Parathyroid adenoma (tissue), 2 donors: ENCODE results near the gene ATF6B.
A peak's percentile ranks its signal among the peaks of the same experiment; 100 is the strongest.

Source experiments
- H2AFZ ChIP-seq: fragments of 300-600 bp; sonication (generic); one replicate; pipeline ENCODE4 v1.7.0; 2017; ENCODE audit warnings: antibody characterized with exemption, mild to moderate bottlenecking
- H3K27ac ChIP-seq: fragments of 300-600 bp; sonication (generic); one replicate; pipeline ENCODE4 v1.7.0; 2017
- H3K27me3 ChIP-seq: fragments of 300-600 bp; sonication (generic); one replicate; pipeline ENCODE4 v1.7.0; 2017; ENCODE audit warnings: low read length; ENCODE audit not compliant: control insufficient read depth, insufficient read depth
- H3K36me3 ChIP-seq: fragments of 300-600 bp; sonication (generic); one replicate; pipeline ENCODE4 v1.7.0; 2017; ENCODE audit warnings: low read length; ENCODE audit not compliant: control insufficient read depth, insufficient read depth
- H3K4me1 ChIP-seq: fragments of 300-600 bp; sonication (generic); one replicate; pipeline ENCODE4 v1.7.0; 2017; ENCODE audit warnings: control low read depth
- H3K4me2 ChIP-seq: fragments of 300-600 bp; sonication (generic); one replicate; pipeline ENCODE4 v1.7.0; 2017; ENCODE audit warnings: low read length
- H3K4me3 ChIP-seq: fragments of 300-600 bp; sonication (generic); one replicate; pipeline ENCODE4 v1.7.0; 2017; ENCODE audit warnings: low read depth, low read length
- H3K79me2 ChIP-seq: fragments of 300-600 bp; sonication (generic); one replicate; pipeline ENCODE4 v1.7.0; 2017; ENCODE audit warnings: control low read depth
- H3K9ac ChIP-seq: fragments of 300-600 bp; sonication (generic); one replicate; pipeline ENCODE4 v1.7.0; 2017; ENCODE audit warnings: mild to moderate bottlenecking
- H3K9me3 ChIP-seq: fragments of 300-600 bp; sonication (generic); one replicate; pipeline ENCODE4 v1.7.0; 2017; ENCODE audit warnings: low read length; ENCODE audit not compliant: control insufficient read depth
- TF ChIP-seq, protein P1 (sequence below): fragments of 300-600 bp; sonication (generic); IDR thresholded peaks from one replicate; pipeline ENCODE4 v1.7.0; 2017; ENCODE audit warnings: antibody characterized with exemption, mild to moderate bottlenecking
- donor health status: primary hyperparathyroidism.

The ATF6B gene

GRCh38 chr6:32096087-32096393 is 32.0 kb downstream of the ATF6B start:
- H3K9me3 ChIP-seq: no peaks in the 10 kb centered on the region
- H3K4me1 ChIP-seq: peaks cover 6% of the 10 kb centered on the region

DNA sequence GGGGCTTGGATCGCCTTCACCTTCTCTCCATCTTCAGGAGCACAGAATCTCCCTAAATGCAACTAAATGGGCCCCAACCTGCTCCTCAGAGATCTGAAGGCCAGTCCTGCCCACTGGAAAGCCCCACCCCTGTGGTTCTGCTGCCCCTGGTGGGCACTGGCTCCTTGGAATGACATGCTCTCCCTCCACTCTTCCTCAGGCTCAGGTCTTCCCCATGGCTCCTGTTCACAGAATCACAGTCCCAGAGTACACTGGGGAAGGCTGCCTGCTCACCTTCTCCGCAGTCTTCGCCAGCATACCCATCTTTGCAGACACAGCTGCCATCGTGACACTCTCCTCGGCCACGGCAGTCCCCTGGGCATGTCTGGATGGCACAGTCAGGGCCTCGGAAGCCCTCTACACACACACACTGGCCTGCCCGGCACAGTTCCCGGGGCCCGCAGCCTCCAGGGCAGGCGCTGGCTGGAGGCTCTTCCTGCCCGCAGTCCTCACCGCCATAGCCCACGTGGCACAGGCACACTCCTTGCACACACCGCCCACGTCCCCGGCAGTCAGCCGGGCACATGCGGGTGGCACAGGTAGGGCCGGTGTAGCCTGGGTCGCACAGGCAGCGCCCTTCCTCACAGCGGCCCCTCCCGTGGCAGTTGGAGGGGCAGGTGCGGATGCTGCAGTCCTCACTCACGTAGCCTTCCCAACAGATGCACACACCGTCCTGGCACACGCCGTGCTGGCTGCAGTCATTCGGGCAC is 32.5 kb downstream of the ATF6B start:
- Histone ChIP-seq H3K9me3 (no peaks in the 10 kb centered on the region), H3K27me3 (peaks cover 2% of the 10 kb centered on the region), H3K79me2 (no peaks in the 10 kb centered on the region), H3K27ac (no peak overlapping the region), H3K36me3 (no peaks in the 10 kb centered on the region), H3K4me1 (peaks cover 6% of the 10 kb centered on the region), H3K9ac (no peak overlapping the region), H3K4me3 (no peak overlapping the region), H3K4me2 (peak overlapping the region; percentile 33), H2AFZ (peak overlapping the region; percentile 36)
- TF ChIP-seq, protein P1, sequence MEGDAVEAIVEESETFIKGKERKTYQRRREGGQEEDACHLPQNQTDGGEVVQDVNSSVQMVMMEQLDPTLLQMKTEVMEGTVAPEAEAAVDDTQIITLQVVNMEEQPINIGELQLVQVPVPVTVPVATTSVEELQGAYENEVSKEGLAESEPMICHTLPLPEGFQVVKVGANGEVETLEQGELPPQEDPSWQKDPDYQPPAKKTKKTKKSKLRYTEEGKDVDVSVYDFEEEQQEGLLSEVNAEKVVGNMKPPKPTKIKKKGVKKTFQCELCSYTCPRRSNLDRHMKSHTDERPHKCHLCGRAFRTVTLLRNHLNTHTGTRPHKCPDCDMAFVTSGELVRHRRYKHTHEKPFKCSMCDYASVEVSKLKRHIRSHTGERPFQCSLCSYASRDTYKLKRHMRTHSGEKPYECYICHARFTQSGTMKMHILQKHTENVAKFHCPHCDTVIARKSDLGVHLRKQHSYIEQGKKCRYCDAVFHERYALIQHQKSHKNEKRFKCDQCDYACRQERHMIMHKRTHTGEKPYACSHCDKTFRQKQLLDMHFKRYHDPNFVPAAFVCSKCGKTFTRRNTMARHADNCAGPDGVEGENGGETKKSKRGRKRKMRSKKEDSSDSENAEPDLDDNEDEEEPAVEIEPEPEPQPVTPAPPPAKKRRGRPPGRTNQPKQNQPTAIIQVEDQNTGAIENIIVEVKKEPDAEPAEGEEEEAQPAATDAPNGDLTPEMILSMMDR: peak; percentile 12

More at GRCh38 chr6:32096087-32096393, 32.0 kb downstream of the ATF6B start:
- Histone ChIP-seq H3K9ac (no peak overlapping the region), H3K27me3 (peaks cover 2% of the 10 kb centered on the region), H3K79me2 (no peaks in the 10 kb centered on the region), H3K36me3 (no peaks in the 10 kb centered on the region), H3K27ac (no peak overlapping the region), H2AFZ (peak overlapping the region; percentile 36), H3K4me3 (no peak overlapping the region), H3K4me2 (peak overlapping the region; percentile 33)
- TF ChIP-seq, protein P1: no peak

DNA sequence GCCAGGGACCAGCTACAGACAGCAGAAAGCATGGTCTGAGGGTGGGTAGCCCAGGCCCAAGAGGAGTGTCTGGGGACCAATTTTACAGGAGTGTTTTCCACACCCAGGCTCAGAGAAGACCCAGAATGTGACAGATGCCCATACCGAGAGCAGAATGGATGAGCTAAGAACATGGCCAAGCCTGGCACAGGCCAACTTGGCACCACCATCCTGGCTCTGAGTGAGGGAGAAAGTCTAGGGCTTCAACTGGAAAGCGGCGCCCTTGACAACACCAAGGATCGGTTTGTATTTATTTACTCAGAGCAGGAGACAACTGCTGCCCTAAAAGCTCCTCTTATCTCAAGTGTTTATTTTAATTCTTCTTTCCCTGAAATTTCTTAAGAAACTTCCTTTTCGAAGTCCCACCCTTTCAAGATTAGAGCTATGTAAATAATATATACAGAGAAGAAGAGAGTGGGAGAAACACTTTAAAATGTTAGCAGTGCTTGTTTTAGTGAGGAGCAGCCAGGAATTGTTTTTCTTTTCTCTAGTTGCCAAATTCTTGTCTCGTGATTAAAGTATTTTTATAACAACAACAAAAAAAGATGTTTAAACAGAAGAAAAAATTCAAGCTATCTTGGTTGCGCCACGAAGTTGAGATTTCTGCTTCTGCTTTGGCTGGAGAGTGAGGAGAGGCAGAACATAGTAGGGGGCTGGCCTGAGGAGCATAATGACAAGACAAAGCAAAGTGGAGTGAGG is 35.1 kb downstream of the ATF6B start:
- TF ChIP-seq, protein P1: no peak
- no peaks in the 10 kb centered on the region for H3K79me2 ChIP-seq
- H3K36me3 ChIP-seq: no peaks in the 10 kb centered on the region
- peaks cover 2% of the 10 kb centered on the region for H3K27me3 ChIP-seq
- H3K4me2 ChIP-seq: no peak overlapping the region
- no peak overlapping the region for H3K9ac ChIP-seq
- H3K9me3 ChIP-seq: no peaks in the 10 kb centered on the region
- H2AFZ ChIP-seq: no peak overlapping the region
- no peak overlapping the region for H3K4me3 ChIP-seq
- H3K27ac ChIP-seq: no peak overlapping the region
- peaks cover 6% of the 10 kb centered on the region for H3K4me1 ChIP-seq

GRCh38 chr6:32089082-32089828 is 38.8 kb downstream of the ATF6B start:
- no peaks in the 10 kb centered on the region for H3K9me3 ChIP-seq
- no peak overlapping the region for H3K4me3 ChIP-seq
- no peak overlapping the region for H3K9ac ChIP-seq
- no peak overlapping the region for H2AFZ ChIP-seq
- no peaks in the 10 kb centered on the region for H3K4me1 ChIP-seq
- no peaks in the 10 kb centered on the region for H3K36me3 ChIP-seq
- H3K79me2 ChIP-seq: no peaks in the 10 kb centered on the region
- TF ChIP-seq, protein P1: no peak
- H3K27me3 ChIP-seq: no peaks in the 10 kb centered on the region
- H3K4me2 ChIP-seq: no peak overlapping the region
- H3K27ac ChIP-seq: no peak overlapping the region
